GM18505 (cell line): Measurements from ENCODE around the gene NLRP9.
A peak's percentile ranks its signal among the peaks of the same experiment; 100 is the strongest.

Experiments
- ATAC-seq: cut with Tn5 transposase; IDR thresholded peaks from one replicate; pipeline ENCODE4 v1.9.1; 2021; ENCODE audit not compliant: unreplicated experiment
- POLR2A ChIP-seq: IDR thresholded peaks from 4 replicates; pipeline ENCODE4 v1.6.1; 2011; ENCODE audit warnings: borderline replicate concordance; ENCODE audit not compliant: insufficient read depth, insufficient read length; ENCODE audit errors: extremely low read depth

Gene NLRP9

GRCh38 chr19:55688422-55689218 lies 49.6 kb downstream of the NLRP9 start:
- TF ChIP-seq POLR2A: no peak
- ATAC-seq: no peak

DNA sequence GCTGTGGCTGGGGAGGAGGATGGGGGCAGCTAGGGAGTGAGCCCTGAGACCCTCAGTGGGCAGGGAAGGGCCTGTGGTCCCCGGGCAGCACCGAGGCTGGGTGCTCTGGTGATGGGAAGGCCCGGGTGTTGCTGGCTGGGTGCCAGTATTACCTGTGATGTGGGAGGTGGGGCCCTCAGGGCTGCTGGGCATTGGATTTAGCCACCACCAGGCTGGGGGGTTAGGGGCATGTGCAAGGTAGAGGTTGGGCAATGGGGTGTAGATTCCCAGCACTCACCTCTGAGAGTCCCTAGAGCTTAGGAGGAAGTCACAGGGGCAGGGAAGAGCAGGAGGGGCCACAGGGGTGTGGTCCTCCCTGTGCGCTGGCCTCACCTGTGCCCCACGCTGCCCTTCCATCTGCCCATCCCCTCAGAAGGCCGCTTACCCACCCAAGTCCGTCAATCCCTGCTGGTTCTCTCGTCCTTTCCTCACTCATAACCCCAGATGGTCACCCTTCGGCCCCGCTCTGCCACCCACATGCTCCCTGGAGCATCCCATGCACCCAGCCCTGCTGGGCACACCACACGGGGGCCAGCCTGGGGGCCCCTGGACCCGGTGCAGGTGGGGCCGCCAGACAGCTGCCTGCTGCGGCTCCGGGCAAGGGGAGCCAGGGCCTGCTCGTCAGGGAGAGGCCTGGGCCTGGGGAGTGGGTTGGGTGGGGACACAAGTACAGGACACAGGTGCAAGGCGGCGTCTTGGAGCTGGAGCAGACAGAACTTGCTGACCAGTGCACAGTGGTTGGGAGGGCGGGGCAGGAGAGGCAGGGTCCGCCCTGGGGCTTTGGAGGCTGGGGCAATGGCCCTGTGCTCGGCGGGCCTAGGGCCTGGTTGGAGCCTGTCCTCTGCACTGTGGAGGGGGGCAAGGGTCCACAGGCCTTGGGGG lies 50.7 kb downstream of the NLRP9 start:
- no peak for TF ChIP-seq POLR2A
- no peak for ATAC-seq

- no peak for ATAC-seq
- no peak for TF ChIP-seq POLR2A
Observed at GRCh38 chr19:55686311-55687050, 51.7 kb downstream of the NLRP9 start.

DNA sequence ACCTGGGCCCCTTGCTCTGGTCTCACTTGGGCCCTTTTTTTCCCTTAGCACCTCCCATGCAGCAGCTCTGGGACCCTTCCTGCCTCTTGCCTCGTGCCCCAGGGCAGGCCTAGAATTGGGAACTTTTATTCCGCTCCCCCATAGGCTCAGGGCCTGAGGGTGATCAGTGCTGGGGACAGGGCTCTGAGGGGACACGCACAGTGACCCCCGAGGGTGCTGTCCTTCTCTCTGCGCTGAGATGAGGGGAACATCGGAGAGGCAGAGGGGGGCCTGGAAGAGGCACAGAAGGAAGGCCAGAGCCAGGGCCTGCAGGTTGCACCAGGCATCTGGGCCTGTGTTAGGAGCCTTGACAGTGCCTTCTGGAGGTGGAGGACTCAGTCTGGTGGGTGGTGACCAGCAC lies 52.4 kb downstream of the NLRP9 start:
- TF ChIP-seq POLR2A: no peak
- no peak for ATAC-seq

GRCh38 chr19:55684946-55685681 lies 53.1 kb downstream of the NLRP9 start:
- TF ChIP-seq POLR2A: no peak
- ATAC-seq: no peak

DNA sequence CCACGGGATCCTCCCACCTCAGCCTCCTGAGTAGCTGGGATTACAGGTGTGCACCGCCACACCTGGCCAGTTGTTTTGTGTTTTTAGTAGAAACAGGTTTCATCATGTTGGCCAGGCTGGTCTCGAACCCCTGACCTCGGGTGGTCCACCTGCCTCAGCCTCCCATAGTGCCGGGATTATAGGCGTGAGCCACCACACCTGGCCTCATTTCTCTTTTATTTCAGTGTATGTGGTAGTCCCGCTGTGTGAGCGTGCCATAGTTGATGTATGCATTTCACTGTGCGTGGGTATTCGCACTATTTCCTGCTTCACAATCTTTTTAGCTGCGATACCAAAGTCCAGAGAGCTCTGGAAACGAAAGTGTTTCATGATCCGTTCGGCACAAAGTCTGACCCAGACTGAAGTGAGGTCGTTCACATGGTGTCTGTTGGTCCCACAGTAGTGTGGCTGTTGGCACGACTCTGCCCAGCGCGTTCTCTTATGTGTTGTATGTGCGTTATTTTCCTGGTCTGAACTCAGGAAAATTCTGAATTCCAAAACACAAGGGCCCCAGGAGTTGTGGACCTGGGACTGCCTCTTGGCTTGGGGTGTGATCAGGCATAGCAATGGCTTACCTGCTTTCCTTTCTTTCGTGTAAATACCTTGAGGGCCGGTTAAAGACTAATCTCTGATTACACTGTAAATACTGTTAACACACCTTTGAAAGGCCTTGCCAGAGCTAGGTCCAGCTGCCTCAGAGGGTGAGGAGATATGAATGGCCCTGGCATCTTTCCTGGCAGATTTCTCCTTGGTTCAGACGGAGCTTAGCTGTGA lies 54.5 kb downstream of the NLRP9 start:
- no peak for TF ChIP-seq POLR2A
- ATAC-seq: no peak

GRCh38 chr19:55681131-55682092 lies 56.8 kb downstream of the NLRP9 start:
- no peak for ATAC-seq
- TF ChIP-seq POLR2A: no peak

GRCh38 chr19:55680339-55681130 lies 57.7 kb downstream of the NLRP9 start:
- no peak for TF ChIP-seq POLR2A
- no peak for ATAC-seq

DNA sequence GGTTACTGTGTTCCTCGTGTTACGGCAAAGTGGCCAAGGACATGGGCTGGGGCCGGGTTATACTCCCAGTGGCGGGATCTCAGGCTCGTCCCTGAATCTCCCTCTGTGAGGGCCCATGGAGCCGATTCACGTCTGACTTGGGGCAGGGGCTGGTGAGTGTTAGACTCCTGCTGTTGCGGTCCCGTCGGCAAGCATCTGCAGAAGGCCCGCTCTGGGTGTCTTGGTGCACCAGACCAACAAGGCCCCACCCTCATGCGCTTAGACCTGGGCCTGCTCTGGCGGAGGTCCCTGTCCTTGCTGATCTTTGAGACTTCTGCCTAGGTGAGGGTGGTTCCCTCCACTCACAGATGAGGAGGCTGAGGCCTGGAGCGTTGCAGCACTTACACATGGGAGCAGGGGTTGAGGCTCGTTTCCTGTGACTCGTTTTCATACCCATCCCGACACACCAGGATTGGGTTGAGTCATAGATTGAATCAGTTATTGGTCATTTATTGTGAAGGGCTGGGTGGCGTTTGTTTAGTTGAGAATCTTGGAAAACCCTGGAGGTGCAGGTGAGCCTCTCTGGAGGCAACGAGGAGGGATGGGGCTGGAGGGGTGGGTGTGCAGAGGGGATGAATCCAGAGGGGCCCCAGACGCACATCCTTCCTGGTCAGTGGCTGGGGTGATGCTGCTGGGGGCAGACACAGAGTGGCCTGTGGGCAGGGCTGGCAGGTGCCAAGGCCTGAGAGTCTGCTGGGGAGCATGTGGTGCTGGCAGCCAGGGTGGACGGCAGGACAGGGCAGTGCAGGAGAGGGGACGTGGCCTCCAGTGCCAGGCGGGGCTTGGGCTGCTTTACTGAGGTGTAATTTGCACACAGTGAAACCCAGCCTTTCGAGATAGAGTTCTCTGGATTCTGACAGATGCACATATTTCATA lies 58.6 kb downstream of the NLRP9 start:
- ATAC-seq: no peak
- TF ChIP-seq POLR2A: no peak

DNA sequence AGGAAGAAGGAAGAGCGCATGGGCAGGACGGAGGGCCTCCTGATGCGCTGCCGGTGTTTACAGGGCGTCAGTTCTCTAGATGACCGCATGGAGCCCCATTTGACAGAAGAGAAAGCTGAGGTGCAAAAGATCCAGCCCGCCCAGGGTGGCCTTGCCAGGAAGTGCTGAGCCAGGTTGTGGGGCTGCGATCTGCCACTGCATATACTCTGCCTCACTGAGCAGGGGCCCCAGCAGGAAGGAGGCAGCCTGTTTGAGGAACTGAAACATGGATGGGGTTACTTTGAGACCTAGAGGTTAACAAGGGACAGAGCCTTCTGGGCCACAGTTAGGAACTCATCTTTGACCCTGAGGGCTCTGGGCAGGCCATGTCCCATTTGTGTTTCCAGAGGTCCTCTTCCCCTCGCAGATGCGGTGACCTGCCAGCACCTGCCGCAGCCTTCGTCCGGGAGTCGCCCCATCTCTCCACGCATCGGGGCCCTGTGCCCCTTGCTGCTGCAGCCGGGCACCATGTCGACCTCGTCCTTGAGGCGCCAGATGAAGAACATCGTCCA lies 60.0 kb downstream of the NLRP9 start:
- TF ChIP-seq POLR2A: peak; percentile 74
- ATAC-seq: peak; percentile 57
